HepG2 (cell line): Measurements from ENCODE around the gene SLC12A9. TPM values are rescaled to one million over a fixed set of nuclear protein-coding genes. Genes with fewer than 3 reads are reported as not detected.
A peak's percentile ranks its signal among the peaks of the same experiment; 100 is the strongest.

Experiments used
- ARNTL ChIP-seq: sonication (generic); formaldehyde crosslinking; IDR thresholded peaks from 2 replicates; pipeline ENCODE4 v1.4.0; 2020; ENCODE audit warnings: mild to moderate bottlenecking, missing genetic modification reagents
- ATAD3A ChIP-seq: sonication (generic); formaldehyde crosslinking; IDR thresholded peaks from 2 replicates; pipeline ENCODE4 v1.4.0; 2020; ENCODE audit warnings: missing genetic modification reagents
- CHD4 ChIP-seq: fragments of 200-600 bp; sonication (generic); IDR thresholded peaks from 2 replicates; pipeline ENCODE4 v1.7.0; 2017; ENCODE audit warnings: mild to moderate bottlenecking, low read length, borderline replicate concordance
- DZIP1 ChIP-seq: sonication (generic); formaldehyde crosslinking; IDR thresholded peaks from 2 replicates; pipeline ENCODE4 v1.5.0; 2020; ENCODE audit warnings: mild to moderate bottlenecking, missing genetic modification reagents
- GPN1 ChIP-seq: sonication (generic); formaldehyde crosslinking; IDR thresholded peaks from 2 replicates; pipeline ENCODE4 v1.5.1; 2020; ENCODE audit warnings: missing genetic modification reagents, borderline replicate concordance
- HDAC1 ChIP-seq: sonication (generic); formaldehyde crosslinking; IDR thresholded peaks from 2 replicates; pipeline ENCODE4 v1.5.1; 2020; ENCODE audit warnings: mild to moderate bottlenecking, missing genetic modification reagents
- HOXA7 ChIP-seq: sonication (generic); formaldehyde crosslinking; IDR thresholded peaks from 2 replicates; pipeline ENCODE4 v1.8.1; 2022; ENCODE audit warnings: mild to moderate bottlenecking, missing genetic modification reagents, moderate library complexity
- ISL2 ChIP-seq: sonication (generic); formaldehyde crosslinking; IDR thresholded peaks from 2 replicates; pipeline ENCODE4 v1.5.0; 2020; ENCODE audit warnings: missing genetic modification reagents
- KDM3A ChIP-seq: IDR thresholded peaks from 2 replicates; pipeline ENCODE4 v1.6.1; 2018; ENCODE audit warnings: low read depth, missing compliant biosample characterization
- KMT2B ChIP-seq: IDR thresholded peaks from 2 replicates; pipeline ENCODE4 v1.6.1; 2016; ENCODE audit warnings: missing genetic modification reagents, missing compliant biosample characterization
- PHB2 ChIP-seq: fragments of 450-650 bp; IDR thresholded peaks from 2 replicates; pipeline ENCODE4 v1.6.1; 2018; ENCODE audit not compliant: partially characterized antibody
- POLR2A ChIP-seq, 2 experiments: IDR thresholded peaks; 2 replicates each; pipeline ENCODE4 v1.6.1; 2011; ENCODE audit warnings: low read depth in 2 of 2, low read length in 2 of 2, mild to moderate bottlenecking in 1 of 2, moderate library complexity in 1 of 2; ENCODE audit not compliant: insufficient read depth in 1 of 2
- RFXAP ChIP-seq: sonication (generic); formaldehyde crosslinking; IDR thresholded peaks from 2 replicates; pipeline ENCODE4 v1.4.0; 2020; ENCODE audit warnings: missing genetic modification reagents, borderline replicate concordance
- SALL1 ChIP-seq: sonication (generic); formaldehyde crosslinking; IDR thresholded peaks from 2 replicates; pipeline ENCODE4 v1.8.0; 2022; ENCODE audit warnings: mild to moderate bottlenecking, missing genetic modification reagents
- SRSF1 ChIP-seq: fragments of 200-400 bp; formaldehyde crosslinking; optimal IDR thresholded peaks from 2 replicates; pipeline ENCODE3; 2017; ENCODE audit warnings: mild to moderate bottlenecking, low read depth, low read length, moderate library complexity
- ZBTB7B ChIP-seq: sonication (generic); formaldehyde crosslinking; IDR thresholded peaks from 2 replicates; pipeline ENCODE4 v1.4.0; 2020; ENCODE audit warnings: missing genetic modification reagents
- ZNF230 ChIP-seq: sonication (generic); formaldehyde crosslinking; IDR thresholded peaks from 2 replicates; pipeline ENCODE4 v1.4.0; 2020; ENCODE audit warnings: mild to moderate bottlenecking, missing genetic modification reagents
- ZNF350 ChIP-seq: sonication (generic); formaldehyde crosslinking; IDR thresholded peaks from 2 replicates; pipeline ENCODE4 v1.4.0; 2020; ENCODE audit warnings: mild to moderate bottlenecking, low read depth, missing genetic modification reagents, borderline replicate concordance
- ZNF605 ChIP-seq: sonication (generic); formaldehyde crosslinking; IDR thresholded peaks from 2 replicates; pipeline ENCODE4 v1.8.0; 2022; ENCODE audit warnings: mild to moderate bottlenecking, missing genetic modification reagents
- ZNF883 ChIP-seq: sonication (generic); formaldehyde crosslinking; IDR thresholded peaks from 2 replicates; pipeline ENCODE4 v1.5.1; 2020; ENCODE audit warnings: mild to moderate bottlenecking, missing genetic modification reagents; ENCODE audit errors: not compliant biosample characterization
- polyA plus RNA-seq, 8 experiments: library from polyadenylated mRNA; depleted of rRNA in 3 of 8; stranded (reverse) in 7 of 8; unstranded in 1 of 8; fragments of >200 nt; fragmentation: Illumina TruSeq in 4 of 8; extraction: Trizol in 4 of 8; gene quantifications; 2 replicates each; pipeline versions ENCODE4 v1.2.1 to v1.2.3, GENCODE V29; 2011 to 2016; ENCODE audit warnings: low read depth in 4 of 8, missing spikeins in 1 of 8, mixed read lengths in 1 of 8; ENCODE audit not compliant: insufficient read depth in 1 of 8
- total RNA-seq, 5 experiments: library from RNA; depleted of rRNA; stranded (reverse); fragments of >200 nt; fragmentation: Illumina TruSeq; extraction: Trizol; gene quantifications; 2 replicates each; pipeline ENCODE4 v1.2.3, GENCODE V29; 2016; ENCODE audit warnings: low read depth in 1 of 5
- TF ChIP-seq, protein P1 (sequence below): sonication (generic); formaldehyde crosslinking; IDR thresholded peaks from 2 replicates; pipeline ENCODE4 v1.5.0; 2020; ENCODE audit warnings: missing genetic modification reagents, mild to moderate bottlenecking, borderline replicate concordance
- TF ChIP-seq, protein P2 (sequence below): sonication (generic); formaldehyde crosslinking; IDR thresholded peaks from 2 replicates; pipeline ENCODE4 v1.5.0; 2020; ENCODE audit warnings: missing genetic modification reagents
- TF ChIP-seq, protein P3 (sequence below): sonication (generic); formaldehyde crosslinking; IDR thresholded peaks from 2 replicates; pipeline ENCODE4 v1.4.0; 2020; ENCODE audit warnings: missing genetic modification reagents

The SLC12A9 gene
- total and polyA plus RNA-seq, 2 of the 13 experiments (the other 11 are each of a cell fraction or from before 2014, with no cell fraction given): 8.7 to 16.6 TPM

DNA sequence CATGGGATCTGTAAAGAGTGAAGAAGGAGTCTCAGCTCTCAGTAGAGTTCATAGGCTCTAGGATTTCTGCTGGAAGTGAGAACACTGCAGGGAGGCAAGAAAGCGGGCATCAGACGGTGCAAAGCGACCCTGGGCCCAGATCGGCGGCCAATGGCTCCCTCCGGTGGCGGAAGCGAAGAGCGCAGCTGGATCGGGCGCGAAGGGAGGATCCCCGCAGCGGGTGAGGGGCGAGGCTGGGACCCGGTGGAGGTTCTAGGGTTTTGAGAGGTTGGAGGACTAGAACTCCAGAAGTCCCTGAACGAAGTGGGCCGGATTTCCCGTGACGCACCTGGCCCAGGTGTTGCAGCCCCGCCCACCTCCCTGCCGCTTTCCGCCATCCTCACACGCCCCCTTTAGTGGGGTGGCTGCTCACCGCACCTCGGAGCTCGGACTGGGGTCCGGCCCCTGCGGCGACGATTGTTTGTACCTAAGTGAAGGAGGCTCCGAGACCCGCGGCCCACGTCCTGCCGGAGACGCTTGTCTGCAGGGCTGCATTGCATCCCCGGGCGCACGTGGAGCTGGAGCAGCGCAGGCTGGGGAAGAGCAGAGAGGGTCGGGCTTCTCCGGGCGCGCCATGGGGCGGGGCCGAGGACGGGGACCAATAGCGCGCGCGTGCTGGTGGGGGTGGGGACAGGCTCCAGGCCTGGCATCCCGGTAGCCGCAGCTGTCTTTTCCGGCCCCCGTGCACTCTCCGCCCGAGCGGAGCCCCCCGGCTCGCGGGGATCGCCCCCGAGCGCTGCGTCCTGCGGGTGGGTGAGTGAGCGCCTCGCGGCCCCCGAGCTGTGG is at the start of gene SLC12A9 (continued):
- TF ChIP-seq DZIP1 (CRISPR knock-in tag) (no peak), KDM3A (peak; percentile 62; the same call in 1 of the 2 replicates), ZNF350 (CRISPR knock-in tag) (no peak), ISL2 (CRISPR knock-in tag) (no peak), ZNF605 (peak; percentile 64), GPN1 (CRISPR knock-in tag) (no peak), SALL1 (peak; percentile 76), ATAD3A (CRISPR knock-in tag) (no peak), ZBTB7B (CRISPR knock-in tag) (0 out of 2 replicates have a peak, but pooled peaks have one; percentile 16), HDAC1 (CRISPR knock-in tag) (peak; percentile 95), HOXA7 (no peak), CHD4 (0 out of 2 replicates have a peak, but pooled peaks have one; percentile 21), ZNF883 (CRISPR knock-in tag) (peak; percentile 62), ARNTL (CRISPR knock-in tag) (peak; percentile 90; the same call in 1 of the 2 replicates), PHB2 (no peak), KMT2B (CRISPR knock-in tag) (no peak), ZNF230 (0 out of 2 replicates have a peak, but pooled peaks have one; percentile 78), RFXAP (CRISPR knock-in tag) (0 out of 2 replicates have a peak, but pooled peaks have one; percentile 22), POLR2A (IDR thresholded peaks at IDR 0.05; ENCODE audit: insufficient read depth in 1 of 2, low read depth in 2 of 2, low read length in 2 of 2) (peak in 1 of 2 experiments; percentile 59; a peak in 2 of 4 replicates), SRSF1 (peak; percentile 82)
- TF ChIP-seq, protein P1, sequence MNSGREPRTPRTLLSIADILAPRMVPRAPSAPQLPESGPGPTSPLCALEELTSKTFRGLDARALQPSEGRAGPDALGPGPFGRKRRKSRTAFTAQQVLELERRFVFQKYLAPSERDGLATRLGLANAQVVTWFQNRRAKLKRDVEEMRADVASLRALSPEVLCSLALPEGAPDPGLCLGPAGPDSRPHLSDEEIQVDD (CRISPR knock-in tag): no peak
- TF ChIP-seq, protein P2, sequence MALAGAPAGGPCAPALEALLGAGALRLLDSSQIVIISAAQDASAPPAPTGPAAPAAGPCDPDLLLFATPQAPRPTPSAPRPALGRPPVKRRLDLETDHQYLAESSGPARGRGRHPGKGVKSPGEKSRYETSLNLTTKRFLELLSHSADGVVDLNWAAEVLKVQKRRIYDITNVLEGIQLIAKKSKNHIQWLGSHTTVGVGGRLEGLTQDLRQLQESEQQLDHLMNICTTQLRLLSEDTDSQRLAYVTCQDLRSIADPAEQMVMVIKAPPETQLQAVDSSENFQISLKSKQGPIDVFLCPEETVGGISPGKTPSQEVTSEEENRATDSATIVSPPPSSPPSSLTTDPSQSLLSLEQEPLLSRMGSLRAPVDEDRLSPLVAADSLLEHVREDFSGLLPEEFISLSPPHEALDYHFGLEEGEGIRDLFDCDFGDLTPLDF: 0 out of 2 replicates have a peak, but pooled peaks have one; percentile 35
- TF ChIP-seq, protein P3, sequence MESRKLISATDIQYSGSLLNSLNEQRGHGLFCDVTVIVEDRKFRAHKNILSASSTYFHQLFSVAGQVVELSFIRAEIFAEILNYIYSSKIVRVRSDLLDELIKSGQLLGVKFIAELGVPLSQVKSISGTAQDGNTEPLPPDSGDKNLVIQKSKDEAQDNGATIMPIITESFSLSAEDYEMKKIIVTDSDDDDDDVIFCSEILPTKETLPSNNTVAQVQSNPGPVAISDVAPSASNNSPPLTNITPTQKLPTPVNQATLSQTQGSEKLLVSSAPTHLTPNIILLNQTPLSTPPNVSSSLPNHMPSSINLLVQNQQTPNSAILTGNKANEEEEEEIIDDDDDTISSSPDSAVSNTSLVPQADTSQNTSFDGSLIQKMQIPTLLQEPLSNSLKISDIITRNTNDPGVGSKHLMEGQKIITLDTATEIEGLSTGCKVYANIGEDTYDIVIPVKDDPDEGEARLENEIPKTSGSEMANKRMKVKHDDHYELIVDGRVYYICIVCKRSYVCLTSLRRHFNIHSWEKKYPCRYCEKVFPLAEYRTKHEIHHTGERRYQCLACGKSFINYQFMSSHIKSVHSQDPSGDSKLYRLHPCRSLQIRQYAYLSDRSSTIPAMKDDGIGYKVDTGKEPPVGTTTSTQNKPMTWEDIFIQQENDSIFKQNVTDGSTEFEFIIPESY (CRISPR knock-in tag): 0 out of 2 replicates have a peak, but pooled peaks have one; percentile 30
